HepG2 (cell line): ENCODE data around the gene DAAM1. TPM values are rescaled to one million over a fixed set of nuclear protein-coding genes. Genes with fewer than 3 reads are reported as not detected.

ENCODE experiments used
- ATAC-seq: fragments of 200-7000 bp; cut with Tn5 transposase; 3 replicates; pipeline ENCODE4 v1.9.1; 2020; ENCODE audit warnings: mild to moderate bottlenecking, moderate library complexity
- BruUV-seq: library from RNA; stranded (reverse); fragments of 400-500 nt; replicated peaks from 2 replicates; lab custom pipeline; 2021; lab: Mats Ljungman, UMichigan
- CTCF ChIA-PET: fragments of 300-600 bp; formaldehyde crosslinking; extraction: SDS; loops from one replicate; lab custom pipeline; 2021; ENCODE audit warnings: low total read pairs, inconsistent platforms, low intra/inter-chr PET ratio; lab: Yijun Ruan, JAX
- POLR2A ChIA-PET: fragments of 350-600 bp; sonication (Branson Sonifier 250); formaldehyde crosslinking; loops from one replicate; lab custom pipeline; 2020; ENCODE audit warnings: antibody characterized with exemption, inconsistent platforms; lab: Yijun Ruan, JAX
- DNase-seq: peaks from one replicate; pipeline ENCODE4 v3.0.0-alpha.2; 2015; ENCODE audit warnings: low spot score
- FAIRE-seq: peaks from 3 replicates; lab custom pipeline; 2011; peaks lifted over from hg19 to GRCh38; lab: Jason Lieb, UNC
- H2AFZ ChIP-seq: one replicate; pipeline ENCODE4 v1.6.1; 2011; ENCODE audit warnings: low read length, inconsistent platforms
- H3K27ac ChIP-seq: fragments of 300-600 bp; 3 replicates; pipeline ENCODE4 v1.8.0; 2011; ENCODE audit warnings: mixed run types, mild to moderate bottlenecking, mixed read lengths, low read length, inconsistent platforms; ENCODE audit not compliant: insufficient read depth; ENCODE audit errors: extremely low read length
- H3K27me3 ChIP-seq, 2 experiments: fragments of 200-600 bp in 1 of 2; 2 replicates in 1 of 2; 3 replicates in 1 of 2; pipeline versions ENCODE4 v1.6.0 to v1.8.0; 2011; ENCODE audit warnings: low read length in 2 of 2, mild to moderate bottlenecking in 2 of 2, moderate library complexity in 2 of 2, inconsistent platforms in 1 of 2; ENCODE audit not compliant: insufficient read depth in 2 of 2, control insufficient read depth in 1 of 2
- H3K36me3 ChIP-seq, 2 experiments: fragments of 200-600 bp in 1 of 2; replicated peaks in 1 of 2; 2 replicates in 1 of 2; 3 replicates in 1 of 2; pipeline versions ENCODE4 v1.5.1 to v1.8.0; 2011; ENCODE audit warnings: low read length in 2 of 2, inconsistent platforms in 1 of 2; ENCODE audit not compliant: insufficient read depth in 2 of 2, control insufficient read depth in 1 of 2
- H3K4me1 ChIP-seq: 2 replicates; pipeline ENCODE4 v1.5.1; 2012; ENCODE audit warnings: low read length, inconsistent platforms; ENCODE audit not compliant: insufficient read depth
- H3K4me2 ChIP-seq: 2 replicates; pipeline ENCODE4 v1.6.0; 2011; ENCODE audit warnings: low read depth, low read length, inconsistent platforms
- H3K4me3 ChIP-seq, 3 experiments: fragments of 200-600 bp in 1 of 3; sonication (generic), shearing (Covaris generic) in 1 of 3; replicated peaks in 1 of 3; 2 replicates each; pipeline ENCODE4 v1.5.1; 2011 to 2016; ENCODE audit warnings: low read length in 3 of 3, inconsistent platforms in 2 of 3, low read depth in 2 of 3, mild to moderate bottlenecking in 2 of 3, control low read depth in 1 of 3, mixed read lengths in 1 of 3; ENCODE audit not compliant: insufficient read depth in 1 of 3
- H3K79me2 ChIP-seq: one replicate; pipeline ENCODE4 v1.6.1; 2011; ENCODE audit warnings: low read length, inconsistent platforms; ENCODE audit not compliant: insufficient read depth
- H3K9ac ChIP-seq: 2 replicates; pipeline ENCODE4 v1.6.0; 2011; ENCODE audit warnings: mild to moderate bottlenecking, low read depth, low read length, inconsistent platforms; ENCODE audit not compliant: insufficient read depth
- H3K9me3 ChIP-seq: 2 replicates; pipeline ENCODE4 v1.5.1; 2012; ENCODE audit warnings: mild to moderate bottlenecking, low read length
- H4K20me1 ChIP-seq: 2 replicates; pipeline ENCODE4 v1.6.0; 2011; ENCODE audit warnings: inconsistent platforms, mild to moderate bottlenecking, low read length, moderate library complexity; ENCODE audit not compliant: insufficient read depth
- ATF7 ChIP-seq, 2 experiments: fragments of 450-650 bp in 1 of 2; sonication (generic) in 1 of 2; formaldehyde crosslinking in 1 of 2; IDR thresholded peaks; 2 replicates each; pipeline versions ENCODE4 v1.4.0 to v1.6.1; 2016 to 2020; ENCODE audit warnings: antibody characterized with exemption in 1 of 2, mild to moderate bottlenecking in 1 of 2, missing genetic modification reagents in 1 of 2
- CEBPB ChIP-seq: IDR thresholded peaks from 2 replicates; pipeline ENCODE4 v1.6.1; 2011; ENCODE audit warnings: low read depth, low read length, improper control_type of control experiment, borderline replicate concordance
- DR1 ChIP-seq: sonication (generic); formaldehyde crosslinking; IDR thresholded peaks from 2 replicates; pipeline ENCODE4 v1.8.0; 2021; ENCODE audit warnings: mild to moderate bottlenecking, missing genetic modification reagents, inconsistent platforms
- EZH2 ChIP-seq: conservative IDR thresholded peaks from 2 replicates; pipeline ENCODE4 v1.6.1; 2012; ENCODE audit warnings: mild to moderate bottlenecking, low read depth, low read length, moderate library complexity
- ISL2 ChIP-seq: sonication (generic); formaldehyde crosslinking; IDR thresholded peaks from 2 replicates; pipeline ENCODE4 v1.5.0; 2020; ENCODE audit warnings: missing genetic modification reagents
- MXD3 ChIP-seq: IDR thresholded peaks from 2 replicates; pipeline ENCODE4 v1.6.1; 2016; ENCODE audit warnings: mild to moderate bottlenecking, missing biosample characterization, missing genetic modification reagents
- NONO ChIP-seq, 2 experiments: fragments of 450-650 bp in 1 of 2; sonication (generic) in 1 of 2; formaldehyde crosslinking in 1 of 2; IDR thresholded peaks in 1 of 2; conservative IDR thresholded peaks in 1 of 2; 2 replicates each; pipeline versions ENCODE4 v1.6.1 to v1.8.0; 2017 to 2022; ENCODE audit warnings: mild to moderate bottlenecking in 1 of 2, missing genetic modification reagents in 1 of 2, moderate library complexity in 1 of 2
- PHB2 ChIP-seq: fragments of 450-650 bp; IDR thresholded peaks from 2 replicates; pipeline ENCODE4 v1.6.1; 2018; ENCODE audit not compliant: partially characterized antibody
- PTBP1 ChIP-seq: fragments of 200-400 bp; formaldehyde crosslinking; IDR thresholded peaks from 2 replicates; pipeline ENCODE4 v1.6.1; 2018; ENCODE audit warnings: low read length, low read depth; ENCODE audit not compliant: poor library complexity, severe bottlenecking
- SMARCC2 ChIP-seq: fragments of 450-650 bp; IDR thresholded peaks from 2 replicates; pipeline ENCODE4 v1.6.1; 2017; ENCODE audit warnings: antibody characterized with exemption, mild to moderate bottlenecking
- ZBTB38 ChIP-seq: sonication (generic); formaldehyde crosslinking; IDR thresholded peaks from 2 replicates; pipeline ENCODE4 v1.5.1; 2020; ENCODE audit warnings: mild to moderate bottlenecking, missing genetic modification reagents
- ZNF232 ChIP-seq: sonication (generic); formaldehyde crosslinking; IDR thresholded peaks from 2 replicates; pipeline ENCODE4 v1.4.0; 2020; ENCODE audit warnings: missing genetic modification reagents, borderline replicate concordance
- ZNF296 ChIP-seq: sonication (generic); formaldehyde crosslinking; conservative IDR thresholded peaks from 2 replicates; pipeline ENCODE4 v1.5.0; 2020; ENCODE audit warnings: mild to moderate bottlenecking, missing genetic modification reagents
- ZNF510 ChIP-seq: sonication (generic); formaldehyde crosslinking; IDR thresholded peaks from 2 replicates; pipeline ENCODE4 v1.4.0; 2020; ENCODE audit warnings: low read depth, mild to moderate bottlenecking, missing genetic modification reagents
- ZSCAN31 ChIP-seq: sonication (generic); formaldehyde crosslinking; IDR thresholded peaks from 2 replicates; pipeline ENCODE4 v1.5.0; 2020; ENCODE audit warnings: low read depth, mild to moderate bottlenecking, missing genetic modification reagents
- WGBS: methylation state at CpG from one replicate; pipeline ENCODE4 v1.1.6; 2017; ENCODE audit warnings: low lambda C conversion rate; 5-methylcytosine and 5-hydroxymethylcytosine counted together
- in situ Hi-C: cut with HindIII; loops from 2 replicates; pipeline ENCODE4 v1.10.0; 2017; ENCODE audit warnings: low pct_unique_long_range_greater_than_20kb; ENCODE audit not compliant: extremely low pct_ligation_motif_present
- intact Hi-C: fragments of 100-400 bp; cut with micrococcal nuclease; formaldehyde crosslinking; loops from one replicate; pipeline ENCODE4 v1.10.0; 2022; ENCODE audit not compliant: unreplicated experiment
- polyA plus RNA-seq, 8 experiments: library from polyadenylated mRNA; depleted of rRNA in 3 of 8; stranded (reverse) in 7 of 8; unstranded in 1 of 8; fragments of >200 nt; fragmentation: Illumina TruSeq in 4 of 8; extraction: Trizol in 4 of 8; gene quantifications; 2 replicates each; pipeline versions ENCODE4 v1.2.1 to v1.2.3, GENCODE V29; 2011 to 2016; ENCODE audit warnings: low read depth in 4 of 8, missing spikeins in 1 of 8, mixed read lengths in 1 of 8; ENCODE audit not compliant: insufficient read depth in 1 of 8
- total RNA-seq, 5 experiments: library from RNA; depleted of rRNA; stranded (reverse); fragments of >200 nt; fragmentation: Illumina TruSeq; extraction: Trizol; gene quantifications; 2 replicates each; pipeline ENCODE4 v1.2.3, GENCODE V29; 2016; ENCODE audit warnings: low read depth in 1 of 5
- TF ChIP-seq, protein P1 (sequence below): sonication (generic); formaldehyde crosslinking; IDR thresholded peaks from 2 replicates; pipeline ENCODE4 v1.5.0; 2020; ENCODE audit warnings: mild to moderate bottlenecking, missing genetic modification reagents, borderline replicate concordance
- TF ChIP-seq, protein P2 (sequence below): sonication (generic); formaldehyde crosslinking; IDR thresholded peaks from 2 replicates; pipeline ENCODE4 v1.4.0; 2020; ENCODE audit warnings: missing genetic modification reagents

The DAAM1 gene
- total and polyA plus RNA-seq, 2 of the 13 experiments (the other 11 are each of a cell fraction or from before 2014, with no cell fraction given) = 10.9 to 24.5 TPM

- no peak for TF ChIP-seq ZNF232 (CRISPR knock-in tag)
- no peak for TF ChIP-seq ZNF510
- TF ChIP-seq ATF7 (IDR thresholded peaks at IDR 0.05) = no peak
- TF ChIP-seq ATF7 (CRISPR knock-in tag; IDR thresholded peaks at IDR 0.05) = no peak
- no peak for TF ChIP-seq ISL2
- no peak for TF ChIP-seq PHB2
These were observed 63.6 kb downstream of the DAAM1 start (continued) for GRCh38 chr14:59251811-59252771.

GRCh38 chr14:59252772-59253500 is 64.5 kb downstream of the DAAM1 start:
- intact Hi-C loops = loop anchor here (5.0 kb wide), 1 partner anchor 36 kb away; no protein-coding TSS in a partner anchor
- TF ChIP-seq ZNF296 (CRISPR knock-in tag) (no peak), PTBP1 (no peak), NONO (IDR thresholded peaks at IDR 0.05) (no peak), NONO (CRISPR knock-in tag; conservative IDR thresholded peaks at IDR 0.05) (no peak), EZH2 (no peak), MXD3 (CRISPR knock-in tag) (no peak), CEBPB (no peak), DR1 (CRISPR knock-in tag) (no peak), SMARCC2 (no peak), ZBTB38 (CRISPR knock-in tag) (no peak), ZSCAN31 (no peak)
- TF ChIP-seq, protein P1, sequence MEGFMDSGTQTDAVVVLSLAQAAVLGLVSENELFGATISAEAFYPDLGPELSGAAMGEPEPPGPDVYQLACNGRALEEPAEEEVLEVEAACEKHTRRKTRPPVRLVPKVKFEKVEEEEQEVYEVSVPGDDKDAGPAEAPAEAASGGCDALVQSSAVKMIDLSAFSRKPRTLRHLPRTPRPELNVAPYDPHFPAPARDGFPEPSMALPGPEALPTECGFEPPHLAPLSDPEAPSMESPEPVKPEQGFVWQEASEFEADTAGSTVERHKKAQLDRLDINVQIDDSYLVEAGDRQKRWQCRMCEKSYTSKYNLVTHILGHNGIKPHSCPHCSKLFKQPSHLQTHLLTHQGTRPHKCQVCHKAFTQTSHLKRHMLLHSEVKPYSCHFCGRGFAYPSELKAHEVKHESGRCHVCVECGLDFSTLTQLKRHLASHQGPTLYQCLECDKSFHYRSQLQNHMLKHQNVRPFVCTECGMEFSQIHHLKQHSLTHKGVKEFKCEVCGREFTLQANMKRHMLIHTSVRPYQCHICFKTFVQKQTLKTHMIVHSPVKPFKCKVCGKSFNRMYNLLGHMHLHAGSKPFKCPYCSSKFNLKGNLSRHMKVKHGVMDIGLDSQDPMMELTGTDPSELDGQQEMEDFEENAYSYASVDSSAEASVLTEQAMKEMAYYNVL (CRISPR knock-in tag) = no peak
- TF ChIP-seq, protein P2, sequence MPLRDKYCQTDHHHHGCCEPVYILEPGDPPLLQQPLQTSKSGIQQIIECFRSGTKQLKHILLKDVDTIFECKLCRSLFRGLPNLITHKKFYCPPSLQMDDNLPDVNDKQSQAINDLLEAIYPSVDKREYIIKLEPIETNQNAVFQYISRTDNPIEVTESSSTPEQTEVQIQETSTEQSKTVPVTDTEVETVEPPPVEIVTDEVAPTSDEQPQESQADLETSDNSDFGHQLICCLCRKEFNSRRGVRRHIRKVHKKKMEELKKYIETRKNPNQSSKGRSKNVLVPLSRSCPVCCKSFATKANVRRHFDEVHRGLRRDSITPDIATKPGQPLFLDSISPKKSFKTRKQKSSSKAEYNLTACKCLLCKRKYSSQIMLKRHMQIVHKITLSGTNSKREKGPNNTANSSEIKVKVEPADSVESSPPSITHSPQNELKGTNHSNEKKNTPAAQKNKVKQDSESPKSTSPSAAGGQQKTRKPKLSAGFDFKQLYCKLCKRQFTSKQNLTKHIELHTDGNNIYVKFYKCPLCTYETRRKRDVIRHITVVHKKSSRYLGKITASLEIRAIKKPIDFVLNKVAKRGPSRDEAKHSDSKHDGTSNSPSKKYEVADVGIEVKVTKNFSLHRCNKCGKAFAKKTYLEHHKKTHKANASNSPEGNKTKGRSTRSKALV = no peak

More at GRCh38 chr14:59252772-59253500, 64.5 kb downstream of the DAAM1 start:
- Histone ChIP-seq H3K27me3 (no peaks in the 10 kb centered on the region), H3K9me3 (no peaks in the 10 kb centered on the region), H2AFZ (no peak overlapping the region), H3K4me1 (peaks cover 38% of the 10 kb centered on the region), H4K20me1 (no peaks in the 10 kb centered on the region), H3K36me3 (no peaks in the 10 kb centered on the region; a peak in 1 of 5 replicates), H3K9ac (no peak overlapping the region), H3K4me3 (no peak overlapping the region), H3K4me2 (no peak overlapping the region), H3K27ac (no peak overlapping the region), H3K79me2 (peaks cover 33% of the 10 kb centered on the region)
- no peak for FAIRE-seq
- WGBS = 92% methylated on average over 5 of the region's 5 CpGs
- in situ Hi-C loops = no loop called here
- BruUV-seq = no TSS peak
- no peak for DNase-seq
- POLR2A ChIA-PET = no interaction called here
- CTCF ChIA-PET = no interaction called here
- no peak for ATAC-seq
